GM19395 (cell line): ENCODE measurements around the gene ZNF799.
A peak's percentile ranks its signal among the peaks of the same experiment; 100 is the strongest.
"Not testable (repeated sequence)": the region's sequence is repeated elsewhere in the genome, so short reads cannot be mapped to it uniquely, and the experiment has no call there.

ENCODE experiments used
- ATAC-seq: cut with Tn5 transposase; IDR thresholded peaks from one replicate; pipeline ENCODE4 v1.9.1; 2021; ENCODE audit warnings: mild to moderate bottlenecking, moderate library complexity; ENCODE audit not compliant: unreplicated experiment

Gene ZNF799

DNA sequence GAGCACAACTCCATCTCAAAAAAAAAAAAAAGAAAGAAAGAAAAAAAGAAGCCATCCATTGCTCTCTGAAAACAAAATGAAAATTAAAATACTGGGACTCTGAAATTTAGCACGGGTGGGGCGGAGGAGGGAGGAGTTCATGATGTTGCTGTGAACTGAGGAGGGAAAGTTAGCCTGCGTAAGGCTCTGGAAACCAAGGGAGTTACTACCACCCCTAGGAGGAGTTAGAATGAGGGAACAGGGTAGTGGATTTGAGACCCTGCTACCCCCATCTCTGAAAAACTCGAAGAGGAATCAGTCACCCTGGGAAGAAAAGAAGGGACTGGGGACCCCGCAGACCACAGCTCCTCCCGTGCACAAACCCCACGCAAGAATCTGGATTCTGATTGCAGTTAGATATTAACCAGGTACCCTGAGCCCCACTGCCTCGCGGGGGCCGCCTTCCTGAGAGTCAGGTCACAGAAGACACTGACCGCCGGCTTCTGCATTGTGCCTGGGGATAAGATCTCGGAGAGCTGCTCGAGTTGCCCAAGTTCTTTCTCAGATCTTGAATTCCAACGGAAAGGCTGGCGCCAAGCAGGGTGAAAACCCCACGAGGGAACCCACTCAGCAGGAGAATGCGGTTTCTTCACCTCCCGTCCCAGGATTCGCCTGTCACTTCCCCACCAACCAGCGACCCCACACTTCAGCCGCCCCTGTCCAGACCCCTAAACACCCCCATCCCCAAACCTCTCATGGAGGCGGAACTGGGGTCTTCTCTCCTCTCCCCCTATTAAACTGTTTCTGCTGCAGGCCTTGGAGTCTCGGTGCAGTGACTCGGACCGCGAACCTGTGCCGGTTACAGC is 36.5 kb downstream of the ZNF799 start:
- peak; percentile 14 for ATAC-seq

DNA sequence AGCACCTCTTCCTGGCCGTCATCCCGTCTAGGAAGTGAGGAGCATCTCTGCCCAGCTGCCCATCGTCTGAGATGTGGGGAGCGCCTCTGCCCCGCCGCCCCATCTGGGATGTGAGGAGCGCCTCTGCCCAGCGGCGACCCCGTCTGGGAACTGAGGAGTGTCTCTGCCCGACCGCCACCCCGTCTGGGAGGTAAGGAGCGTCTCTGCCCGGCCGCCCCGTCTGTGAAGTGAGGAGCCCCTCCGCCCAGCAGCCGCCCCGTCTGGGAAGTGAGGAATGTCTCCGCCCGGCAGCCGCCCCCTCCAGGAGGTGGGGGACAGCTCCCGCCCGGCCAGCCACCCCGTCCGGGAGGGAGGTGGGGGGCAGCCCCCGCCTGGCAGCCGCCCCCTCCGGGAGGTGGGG is 38.8 kb downstream of the ZNF799 start:
- ATAC-seq: not testable (repeated sequence)

DNA sequence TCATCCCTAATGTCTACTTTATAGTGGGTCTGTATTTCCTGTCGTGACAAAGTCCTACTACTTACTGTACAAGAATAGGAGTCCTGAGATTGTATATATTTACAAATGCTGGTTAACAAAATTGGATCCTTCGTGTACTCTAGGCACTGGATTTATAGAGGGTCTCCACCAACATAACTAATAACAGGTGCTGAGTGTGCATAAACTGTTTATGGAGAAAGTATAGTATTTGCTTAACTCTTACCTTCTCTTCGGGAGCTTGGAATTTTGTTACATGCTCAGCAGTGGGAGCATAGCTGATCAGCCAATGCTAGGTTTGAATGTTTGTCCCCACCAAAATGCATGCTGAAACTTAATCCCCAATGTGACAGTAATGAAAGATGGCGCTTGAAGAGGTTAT is 47.7 kb downstream of the ZNF799 start:
- no peak for ATAC-seq

DNA sequence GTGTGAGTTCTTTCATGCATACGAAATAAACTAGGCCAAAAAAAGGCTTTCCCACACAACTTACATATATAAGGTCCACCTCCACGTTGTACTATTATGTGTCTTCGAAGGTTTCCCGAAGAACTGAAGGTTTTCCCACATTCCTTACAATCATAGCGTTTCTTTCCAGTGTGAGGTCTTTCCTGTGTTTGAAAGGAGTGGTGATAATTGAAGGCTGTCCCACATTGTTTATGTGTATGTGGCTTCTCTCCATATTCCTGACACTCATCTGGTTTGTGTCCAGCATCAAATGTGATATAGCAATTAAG is 50.2 kb downstream of the ZNF799 start:
- no peak for ATAC-seq

DNA sequence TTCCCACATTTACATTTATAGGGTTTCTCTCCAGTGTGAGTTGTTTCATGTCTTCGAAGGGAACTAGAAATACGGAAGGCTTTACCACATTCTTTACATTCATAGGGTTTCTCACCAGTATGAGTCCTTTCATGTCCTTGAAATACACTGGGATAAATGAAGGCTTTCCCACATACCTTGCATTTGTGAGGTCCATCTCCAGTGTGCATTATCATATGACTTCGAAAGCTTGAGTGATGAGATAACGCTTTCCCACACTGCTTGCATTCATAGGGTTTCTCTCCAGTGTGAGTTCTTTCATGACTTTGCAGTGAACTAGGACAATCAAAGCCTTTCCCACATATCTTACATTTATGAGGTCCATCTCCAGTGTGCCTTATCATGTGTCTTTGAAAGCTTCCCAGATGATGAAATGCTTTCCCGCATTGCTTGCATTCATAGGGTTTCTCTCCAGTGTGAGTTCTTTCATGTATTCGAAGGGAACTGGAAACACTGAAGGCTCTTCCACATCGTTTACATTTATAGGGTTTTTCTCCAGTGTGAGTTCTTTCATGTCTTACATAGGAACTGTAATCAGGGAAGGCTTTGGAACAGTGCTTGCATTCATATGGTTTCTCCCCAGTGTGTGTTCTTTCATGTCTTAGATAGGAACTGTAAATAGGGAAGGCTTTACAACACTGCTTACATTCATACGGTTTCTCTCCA is 50.7 kb downstream of the ZNF799 start:
- no peak for ATAC-seq

DNA sequence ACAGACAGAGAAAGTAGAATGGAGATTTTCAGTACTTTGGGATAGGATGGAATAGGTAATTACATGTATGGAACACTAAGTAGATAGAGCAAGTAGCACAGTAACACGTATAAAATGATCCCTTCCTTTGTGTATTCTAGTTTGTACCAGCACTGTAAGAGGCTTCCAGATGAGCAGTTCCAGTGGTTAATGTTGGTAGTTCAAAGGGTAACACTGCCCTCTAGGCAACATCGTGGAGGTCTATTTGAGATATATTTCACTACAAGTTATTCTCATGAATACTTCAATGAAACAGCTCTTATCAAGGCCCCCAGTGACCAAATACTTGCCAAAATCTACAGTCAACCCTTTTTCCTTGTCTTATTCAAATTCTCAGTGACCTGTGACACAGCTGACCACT is 54.2 kb downstream of the ZNF799 start:
- ATAC-seq: no peak

DNA sequence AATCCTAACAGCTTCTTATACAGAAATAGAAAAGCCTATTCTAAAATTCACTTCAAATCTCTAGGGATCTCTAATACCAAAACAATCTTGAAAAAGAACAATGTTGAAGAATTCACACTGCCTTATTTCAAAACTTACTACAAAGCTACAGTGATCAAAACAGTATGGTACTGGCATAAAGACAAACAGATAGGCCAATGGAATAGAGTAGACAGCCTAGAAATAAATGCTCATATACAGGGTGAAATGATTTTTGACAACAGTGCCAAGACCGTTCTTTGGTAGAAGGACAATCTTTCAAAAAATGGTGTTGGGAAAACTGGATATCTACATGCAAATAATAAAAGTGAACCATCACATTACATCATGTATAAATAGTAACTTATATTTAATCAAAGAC is 55.9 kb downstream of the ZNF799 start:
- ATAC-seq: no peak
